T-cell (primary cell): ENCODE results near the gene PAPPA. TPM values are rescaled to one million over a fixed set of nuclear protein-coding genes. Genes with fewer than 3 reads are reported as not detected.

Experiments used
- ATAC-seq, 4 experiments: fragments of 200-7000 bp in 3 of 4; fragments of 150-1000 bp in 1 of 4; cut with Tn5 transposase; replicated peaks in 1 of 4; 1 replicate in 3 of 4; 2 replicates in 1 of 4; pipeline ENCODE4 v1.10.0; 2021; ENCODE audit warnings: moderate library complexity in 3 of 4, mild to moderate bottlenecking in 2 of 4, moderate number of reproducible peaks in 1 of 4
- CTCF ChIA-PET, 2 donors: fragments of 300-600 bp; sonication (Branson Sonifier 250); formaldehyde crosslinking; loops; one replicate each; lab custom pipeline; 2022; ENCODE audit warnings: antibody characterized with exemption in 2 of 2; lab: Charles Lee
- POLR2A ChIA-PET, 2 donors: fragments of 300-600 bp; sonication (Branson Sonifier 250); formaldehyde crosslinking; loops; one replicate each; lab custom pipeline; 2022; ENCODE audit warnings: antibody characterized with exemption in 2 of 2; lab: Charles Lee
- DNase-seq, 35 experiments: peaks; one replicate each; pipeline versions ENCODE4 v3.0.0 to v3.0.0-alpha.2; 2013 to 2023
- H3K27ac ChIP-seq: one replicate; pipeline ENCODE4 v1.5.1; 2013; ENCODE audit warnings: low read length
- H3K27me3 ChIP-seq, 2 experiments: replicated peaks in 1 of 2; 1 replicate in 1 of 2; 2 replicates in 1 of 2; pipeline versions ENCODE4 v1.6.1 to v1.7.0; 2013; ENCODE audit warnings: low read length in 1 of 2, mixed read lengths in 1 of 2; ENCODE audit not compliant: control insufficient read depth in 2 of 2, insufficient read depth in 2 of 2; ENCODE audit errors: extremely low read depth in 1 of 2
- H3K36me3 ChIP-seq, 2 donors: 1 replicate in 1 of 2; 2 replicates in 1 of 2; pipeline versions ENCODE4 v1.6.1 to v1.7.0; 2013; ENCODE audit warnings: low read length in 1 of 2; ENCODE audit not compliant: control insufficient read depth in 2 of 2, insufficient read depth in 1 of 2; ENCODE audit errors: extremely low read depth in 1 of 2
- H3K4me1 ChIP-seq, 2 experiments: 1 replicate in 1 of 2; 2 replicates in 1 of 2; pipeline versions ENCODE4 v1.6.1 to v1.7.0; 2013; ENCODE audit warnings: low read length in 2 of 2, mixed read lengths in 1 of 2; ENCODE audit not compliant: insufficient read depth in 2 of 2, control insufficient read depth in 1 of 2; ENCODE audit errors: extremely low read depth in 1 of 2
- H3K4me3 ChIP-seq, 2 donors: 1 replicate in 1 of 2; 2 replicates in 1 of 2; pipeline versions ENCODE4 v1.5.1 to v1.7.0; 2013; ENCODE audit warnings: mild to moderate bottlenecking in 2 of 2, low read length in 1 of 2, moderate library complexity in 1 of 2; ENCODE audit not compliant: control insufficient read depth in 1 of 2; ENCODE audit errors: extremely low read depth in 1 of 2
- H3K9me3 ChIP-seq: 2 replicates; pipeline ENCODE4 v1.7.0; 2013
- H3K27ac Mint-ChIP-seq, 2 donors: one replicate each; pipeline ENCODE4 v1.8.0; 2020 to 2021; ENCODE audit warnings: mild to moderate bottlenecking in 2 of 2, mixed read lengths in 2 of 2
- H3K27me3 Mint-ChIP-seq, 2 donors: one replicate each; pipeline ENCODE4 v1.8.0; 2021 to 2022; ENCODE audit warnings: mixed read lengths in 2 of 2
- H3K36me3 Mint-ChIP-seq: one replicate; pipeline ENCODE4 v1.8.0; 2021; ENCODE audit warnings: mixed read lengths
- H3K4me1 Mint-ChIP-seq, 3 donors: one replicate each; pipeline ENCODE4 v1.8.0; 2020 to 2022; ENCODE audit warnings: mixed read lengths in 3 of 3, mild to moderate bottlenecking in 1 of 3
- H3K4me3 Mint-ChIP-seq, 3 donors: one replicate each; pipeline ENCODE4 v1.8.0; 2020 to 2022; ENCODE audit warnings: mild to moderate bottlenecking in 3 of 3, mixed read lengths in 3 of 3, moderate library complexity in 3 of 3
- H3K9me3 Mint-ChIP-seq, 3 donors: one replicate each; pipeline ENCODE4 v1.8.0; 2020 to 2022; ENCODE audit warnings: mixed read lengths in 3 of 3
- WGBS: methylation state at CpG from one replicate; pipeline ENCODE4 v1.1.5; 2013; ENCODE audit warnings: missing lambda C conversion rate; ENCODE audit not compliant: insufficient coverage; 5-methylcytosine and 5-hydroxymethylcytosine counted together
- total RNA-seq, 35 experiments: library from RNA in 6 of 35; stranded (reverse) in 6 of 35; fragments of 120-200 nt in 1 of 35; gene quantifications; one replicate each; pipeline versions ENCODE4 v1.2.1 to v1.2.4 and lab custom pipeline; 2013 to 2026

Gene PAPPA
- total RNA-seq, 5 donors from 2014 or later (not counting 1 experiment from before 2014, with no cell fraction given), result 0.03 to 0.09 (median 0.07) TPM; not detected in 2

GRCh38 chr9:116163293-116164055 is 9.9 kb downstream of the PAPPA start:
- no CpG with 5 or more reads among the region's 2 CpGs for WGBS
- H3K27me3 ChIP-seq, result peaks cover 0 to under 1% of the 10 kb centered on the region in 2 experiments
- DNase-seq (no peak), ATAC-seq (no peak)
- no peak overlapping the region for H3K27ac Mint-ChIP-seq
- no peak overlapping the region for H3K27ac ChIP-seq
- H3K36me3 ChIP-seq, result no peaks in the 10 kb centered on the region
- peaks cover 0 to 4% (median 4%) of the 10 kb centered on the region in 3 donors for H3K9me3 Mint-ChIP-seq
- H3K4me1 Mint-ChIP-seq, result no peaks in the 10 kb centered on the region
- no peaks in the 10 kb centered on the region for H3K9me3 ChIP-seq
- no peaks in the 10 kb centered on the region for H3K4me1 ChIP-seq
- H3K4me3 ChIP-seq, result no peak overlapping the region
- ChIA-PET POLR2A (no interaction called here), CTCF (no interaction called here)
- no peak overlapping the region for H3K4me3 Mint-ChIP-seq
- H3K36me3 Mint-ChIP-seq, result no peaks in the 10 kb centered on the region
- peaks cover 15 to 22% of the 10 kb centered on the region in 2 donors for H3K27me3 Mint-ChIP-seq

- H3K36me3 Mint-ChIP-seq, result no peaks in the 10 kb centered on the region
- no peaks in the 10 kb centered on the region for H3K4me1 Mint-ChIP-seq
- CTCF ChIA-PET, result no interaction called here
- Histone ChIP-seq H3K27ac (no peak overlapping the region), H3K36me3 (no peaks in the 10 kb centered on the region), H3K9me3 (no peaks in the 10 kb centered on the region), H3K27me3 (no peaks in the 10 kb centered on the region), H3K4me1 (no peaks in the 10 kb centered on the region), H3K4me3 (no peak overlapping the region)
- no peak overlapping the region for H3K4me3 Mint-ChIP-seq
- no peak for ATAC-seq
- H3K9me3 Mint-ChIP-seq, result peaks cover 0 to 4% (median 4%) of the 10 kb centered on the region in 3 donors
- POLR2A ChIA-PET, result no interaction called here
- DNase-seq, result no peak
- peaks cover 4 to 8% of the 10 kb centered on the region in 2 donors for H3K27me3 Mint-ChIP-seq
- H3K27ac Mint-ChIP-seq, result no peak overlapping the region
- WGBS, result 63% methylated on average over 1 of the region's 2 CpGs
Measured at GRCh38 chr9:116165912-116166311, 12.3 kb downstream of the PAPPA start.

GRCh38 chr9:116166713-116167112 is 13.1 kb downstream of the PAPPA start:
- no peaks in the 10 kb centered on the region for H3K36me3 Mint-ChIP-seq
- H3K4me1 Mint-ChIP-seq, result no peaks in the 10 kb centered on the region
- DNase-seq (no peak), ATAC-seq (no peak)
- peaks cover 0 to 4% (median 4%) of the 10 kb centered on the region in 3 donors for H3K9me3 Mint-ChIP-seq
- H3K27me3 Mint-ChIP-seq, result peaks cover 0 to 6% of the 10 kb centered on the region in 2 donors
- WGBS, result no CpG with 5 or more reads among the region's 1 CpG
- Histone ChIP-seq H3K27me3 (no peaks in the 10 kb centered on the region), H3K4me1 (no peaks in the 10 kb centered on the region), H3K4me3 (no peak overlapping the region), H3K9me3 (no peaks in the 10 kb centered on the region), H3K27ac (no peak overlapping the region), H3K36me3 (no peaks in the 10 kb centered on the region)
- POLR2A ChIA-PET, result no interaction called here
- no peak overlapping the region for H3K27ac Mint-ChIP-seq
- CTCF ChIA-PET, result no interaction called here
- no peak overlapping the region for H3K4me3 Mint-ChIP-seq

- ATAC-seq, result no peak
- POLR2A ChIA-PET, result no interaction called here
- peaks cover 0 to 12% of the 10 kb centered on the region in 2 donors for H3K27me3 Mint-ChIP-seq
Measured at GRCh38 chr9:116168231-116168630, 14.6 kb downstream of the PAPPA start.

GRCh38 chr9:116172216-116172615 is 18.6 kb downstream of the PAPPA start:
- H3K27me3 Mint-ChIP-seq, result peaks cover 0 to 8% of the 10 kb centered on the region in 2 donors
- no peaks in the 10 kb centered on the region for H3K27me3 ChIP-seq
- H3K9me3 ChIP-seq, result no peaks in the 10 kb centered on the region
- no peak overlapping the region for H3K4me3 Mint-ChIP-seq
- no peak for DNase-seq
- no peak for ATAC-seq
- CTCF ChIA-PET, result no interaction called here
- POLR2A ChIA-PET, result interaction anchor here in 1 of 2 donors (0.6 kb wide), 1 partner anchor 124 kb away, joined by 3 read pairs; no protein-coding TSS in a partner anchor
- no peak overlapping the region for H3K27ac ChIP-seq
- no peaks in the 10 kb centered on the region for H3K36me3 ChIP-seq
- H3K36me3 Mint-ChIP-seq, result no peaks in the 10 kb centered on the region
- H3K9me3 Mint-ChIP-seq, result peaks cover 0 to 3% (median 0%) of the 10 kb centered on the region in 3 donors
- no peaks in the 10 kb centered on the region for H3K4me1 ChIP-seq
- H3K4me1 Mint-ChIP-seq, result no peaks in the 10 kb centered on the region
- no peak overlapping the region for H3K27ac Mint-ChIP-seq
- H3K4me3 ChIP-seq, result no peak overlapping the region
- 17% methylated on average over 1 of the region's 2 CpGs for WGBS

More at GRCh38 chr9:116168231-116168630, 14.6 kb downstream of the PAPPA start:
- Histone ChIP-seq H3K27me3 (no peaks in the 10 kb centered on the region), H3K27ac (no peak overlapping the region), H3K4me3 (no peak overlapping the region), H3K36me3 (no peaks in the 10 kb centered on the region), H3K4me1 (no peaks in the 10 kb centered on the region), H3K9me3 (no peaks in the 10 kb centered on the region)
- CTCF ChIA-PET, result no interaction called here
- H3K4me3 Mint-ChIP-seq, result no peak overlapping the region
- peaks cover 0 to 4% (median 0%) of the 10 kb centered on the region in 3 donors for H3K9me3 Mint-ChIP-seq
- no peaks in the 10 kb centered on the region for H3K4me1 Mint-ChIP-seq
- H3K36me3 Mint-ChIP-seq, result no peaks in the 10 kb centered on the region
- DNase-seq, result no peak
- no peak overlapping the region for H3K27ac Mint-ChIP-seq

- ATAC-seq (no peak), DNase-seq (no peak)
- H3K27me3 ChIP-seq, result no peaks in the 10 kb centered on the region
- H3K27ac Mint-ChIP-seq, result no peak overlapping the region
- POLR2A ChIA-PET, result no interaction called here
- no peaks in the 10 kb centered on the region for H3K9me3 ChIP-seq
- WGBS, result no CpG with 5 or more reads among the region's 1 CpG
- H3K36me3 Mint-ChIP-seq, result no peaks in the 10 kb centered on the region
- H3K9me3 Mint-ChIP-seq, result peaks cover 0 to 3% (median 0%) of the 10 kb centered on the region in 3 donors
- peaks cover 0 to 8% of the 10 kb centered on the region in 2 donors for H3K27me3 Mint-ChIP-seq
- H3K4me3 ChIP-seq, result no peak overlapping the region
- no peaks in the 10 kb centered on the region for H3K4me1 ChIP-seq
- CTCF ChIA-PET, result no interaction called here
- H3K4me1 Mint-ChIP-seq, result no peaks in the 10 kb centered on the region
- H3K36me3 ChIP-seq, result no peaks in the 10 kb centered on the region
- no peak overlapping the region for H3K4me3 Mint-ChIP-seq
- no peak overlapping the region for H3K27ac ChIP-seq
Measured at GRCh38 chr9:116174347-116174746, 20.8 kb downstream of the PAPPA start.
